HG02981 (cell line): ENCODE data around the gene SH3GLB1.
A peak's percentile ranks its signal among the peaks of the same experiment; 100 is the strongest.
"Not testable (repeated sequence)": the region's sequence is repeated elsewhere in the genome, so short reads cannot be mapped to it uniquely, and the experiment has no call there.

ENCODE experiments used
- ATAC-seq: cut with Tn5 transposase; IDR thresholded peaks from one replicate; pipeline ENCODE4 v1.9.1; 2021; ENCODE audit warnings: mild to moderate bottlenecking, moderate library complexity; ENCODE audit not compliant: unreplicated experiment

The SH3GLB1 gene

GRCh38 chr1:86704458-86704971, at the start of gene SH3GLB1:
Gene SH3GLB1, plus strand, starts transcription at chr1:86704576. Its CDS starts 324 bp downstream, at chr1:86704900.
- peak; percentile 86 for ATAC-seq

- not testable (repeated sequence) for ATAC-seq
These were observed 46.0 kb upstream of the SH3GLB1 start for GRCh38 chr1:86658381-86658780.

GRCh38 chr1:86666368-86666767, 38.0 kb upstream of the SH3GLB1 start:
- no peak for ATAC-seq

GRCh38 chr1:86687595-86687994, 16.8 kb upstream of the SH3GLB1 start:
- ATAC-seq: no peak

- ATAC-seq: no peak
These were observed 11.7 kb upstream of the SH3GLB1 start for GRCh38 chr1:86692641-86693040.

GRCh38 chr1:86695400-86695799, 9.0 kb upstream of the SH3GLB1 start:
- ATAC-seq: no peak

GRCh38 chr1:86696522-86696921, 7.9 kb upstream of the SH3GLB1 start:
- ATAC-seq: no peak

GRCh38 chr1:86699186-86699585, 5.2 kb upstream of the SH3GLB1 start:
- no peak for ATAC-seq

- no peak for ATAC-seq
These were observed 2.6 kb upstream of the SH3GLB1 start for GRCh38 chr1:86701731-86702130.

GRCh38 chr1:86702954-86703494, 1.4 kb upstream of the SH3GLB1 start:
- ATAC-seq: not testable (repeated sequence)

GRCh38 chr1:86703696-86704457, 499 bp upstream of the SH3GLB1 start:
- ATAC-seq: peak; percentile 31

- ATAC-seq: peak; percentile 25
These were observed 742 bp downstream of the SH3GLB1 start for GRCh38 chr1:86704972-86705664.

GRCh38 chr1:86705665-86705985, 1.2 kb downstream of the SH3GLB1 start:
- ATAC-seq: no peak

- no peak for ATAC-seq
These were observed 1.8 kb downstream of the SH3GLB1 start for GRCh38 chr1:86706018-86706635.

GRCh38 chr1:86708920-86709319, 4.5 kb downstream of the SH3GLB1 start:
- ATAC-seq: no peak

- no peak for ATAC-seq
These were observed 7.9 kb downstream of the SH3GLB1 start for GRCh38 chr1:86712088-86712860.

GRCh38 chr1:86713477-86713876, 9.1 kb downstream of the SH3GLB1 start:
- no peak for ATAC-seq

GRCh38 chr1:86714159-86714558, 9.8 kb downstream of the SH3GLB1 start:
- ATAC-seq: no peak

GRCh38 chr1:86714561-86715244, 10.3 kb downstream of the SH3GLB1 start:
- ATAC-seq: no peak

GRCh38 chr1:86718786-86719185, 14.4 kb downstream of the SH3GLB1 start:
- ATAC-seq: no peak
